ENCODE data around the gene KLRK1.

The KLRK1 gene

GRCh38 chr12:10363658-10363913 lies 26.3 kb downstream of the KLRK1 start (continued):
- TF ChIP-seq KLF10 (tag by site-specific recombination; IDR thresholded peaks at IDR 0.05) (0 out of 2 replicates have a peak, but pooled peaks have one; percentile 20), ZNF214 (tag by site-specific recombination; IDR thresholded peaks at IDR 0.05; ENCODE audit: borderline replicate concordance) (no peak), EGR2 (tag by site-specific recombination; IDR thresholded peaks at IDR 0.05; ENCODE audit: low read depth) (peak; percentile 19; the same call in 1 of the 2 replicates), ZNF426 (tag by site-specific recombination; IDR thresholded peaks at IDR 0.05) (no peak), MZF1 (tag by site-specific recombination; IDR thresholded peaks at IDR 0.05; ENCODE audit: borderline replicate concordance) (no peak), ZNF335 (tag by site-specific recombination; conservative IDR thresholded peaks at IDR 0.05) (peak; percentile 22; the same call in 1 of the 2 replicates), ZNF341 (tag by site-specific recombination; IDR thresholded peaks at IDR 0.05; ENCODE audit: low read depth) (no peak), ZNF701 (tag by site-specific recombination; IDR thresholded peaks at IDR 0.05) (no peak), ZNF585B (tag by site-specific recombination; IDR thresholded peaks at IDR 0.05) (no peak), ZNF202 (tag by site-specific recombination; IDR thresholded peaks at IDR 0.05; ENCODE audit: borderline replicate concordance) (no peak), ZBTB21 (tag by site-specific recombination; IDR thresholded peaks at IDR 0.05) (0 out of 2 replicates have a peak, but pooled peaks have one; percentile 30), ZNF747 (tag by site-specific recombination; IDR thresholded peaks at IDR 0.05) (no peak), ZBTB1 (tag by site-specific recombination; IDR thresholded peaks at IDR 0.05) (no peak), ZNF394 (tag by site-specific recombination; IDR thresholded peaks at IDR 0.05; ENCODE audit: borderline replicate concordance) (no peak), ZNF664 (tag by site-specific recombination; IDR thresholded peaks at IDR 0.05) (no peak), ZNF211 (tag by site-specific recombination; IDR thresholded peaks at IDR 0.05; ENCODE audit: low read depth) (no peak), ZNF48 (tag by site-specific recombination; IDR thresholded peaks at IDR 0.05) (no peak), ZSCAN4 (tag by site-specific recombination; IDR thresholded peaks at IDR 0.05) (no peak), HIC1 (tag by site-specific recombination; IDR thresholded peaks at IDR 0.05) (no peak), KLF8 (tag by site-specific recombination; IDR thresholded peaks at IDR 0.05) (no peak), ZNF473 (tag by site-specific recombination; IDR thresholded peaks at IDR 0.05) (no peak), ZNF24 (tag by site-specific recombination; IDR thresholded peaks at IDR 0.05) (no peak), ZNF560 (tag by site-specific recombination; IDR thresholded peaks at IDR 0.05; ENCODE audit: borderline replicate concordance) (no peak), SP2 (tag by site-specific recombination; IDR thresholded peaks at IDR 0.05) (no peak), ZNF544 (tag by site-specific recombination; IDR thresholded peaks at IDR 0.05) (no peak)
- TF ChIP-seq, protein P1, sequence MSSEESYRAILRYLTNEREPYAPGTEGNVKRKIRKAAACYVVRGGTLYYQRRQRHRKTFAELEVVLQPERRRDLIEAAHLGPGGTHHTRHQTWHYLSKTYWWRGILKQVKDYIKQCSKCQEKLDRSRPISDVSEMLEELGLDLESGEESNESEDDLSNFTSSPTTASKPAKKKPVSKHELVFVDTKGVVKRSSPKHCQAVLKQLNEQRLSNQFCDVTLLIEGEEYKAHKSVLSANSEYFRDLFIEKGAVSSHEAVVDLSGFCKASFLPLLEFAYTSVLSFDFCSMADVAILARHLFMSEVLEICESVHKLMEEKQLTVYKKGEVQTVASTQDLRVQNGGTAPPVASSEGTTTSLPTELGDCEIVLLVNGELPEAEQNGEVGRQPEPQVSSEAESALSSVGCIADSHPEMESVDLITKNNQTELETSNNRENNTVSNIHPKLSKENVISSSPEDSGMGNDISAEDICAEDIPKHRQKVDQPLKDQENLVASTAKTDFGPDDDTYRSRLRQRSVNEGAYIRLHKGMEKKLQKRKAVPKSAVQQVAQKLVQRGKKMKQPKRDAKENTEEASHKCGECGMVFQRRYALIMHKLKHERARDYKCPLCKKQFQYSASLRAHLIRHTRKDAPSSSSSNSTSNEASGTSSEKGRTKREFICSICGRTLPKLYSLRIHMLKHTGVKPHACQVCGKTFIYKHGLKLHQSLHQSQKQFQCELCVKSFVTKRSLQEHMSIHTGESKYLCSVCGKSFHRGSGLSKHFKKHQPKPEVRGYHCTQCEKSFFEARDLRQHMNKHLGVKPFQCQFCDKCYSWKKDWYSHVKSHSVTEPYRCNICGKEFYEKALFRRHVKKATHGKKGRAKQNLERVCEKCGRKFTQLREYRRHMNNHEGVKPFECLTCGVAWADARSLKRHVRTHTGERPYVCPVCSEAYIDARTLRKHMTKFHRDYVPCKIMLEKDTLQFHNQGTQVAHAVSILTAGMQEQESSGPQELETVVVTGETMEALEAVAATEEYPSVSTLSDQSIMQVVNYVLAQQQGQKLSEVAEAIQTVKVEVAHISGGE (tag by site-specific recombination; conservative IDR thresholded peaks at IDR 0.05; ENCODE audit: low read depth), result peak; percentile 64; the same call in 1 of the 2 replicates
- TF ChIP-seq, protein P2, sequence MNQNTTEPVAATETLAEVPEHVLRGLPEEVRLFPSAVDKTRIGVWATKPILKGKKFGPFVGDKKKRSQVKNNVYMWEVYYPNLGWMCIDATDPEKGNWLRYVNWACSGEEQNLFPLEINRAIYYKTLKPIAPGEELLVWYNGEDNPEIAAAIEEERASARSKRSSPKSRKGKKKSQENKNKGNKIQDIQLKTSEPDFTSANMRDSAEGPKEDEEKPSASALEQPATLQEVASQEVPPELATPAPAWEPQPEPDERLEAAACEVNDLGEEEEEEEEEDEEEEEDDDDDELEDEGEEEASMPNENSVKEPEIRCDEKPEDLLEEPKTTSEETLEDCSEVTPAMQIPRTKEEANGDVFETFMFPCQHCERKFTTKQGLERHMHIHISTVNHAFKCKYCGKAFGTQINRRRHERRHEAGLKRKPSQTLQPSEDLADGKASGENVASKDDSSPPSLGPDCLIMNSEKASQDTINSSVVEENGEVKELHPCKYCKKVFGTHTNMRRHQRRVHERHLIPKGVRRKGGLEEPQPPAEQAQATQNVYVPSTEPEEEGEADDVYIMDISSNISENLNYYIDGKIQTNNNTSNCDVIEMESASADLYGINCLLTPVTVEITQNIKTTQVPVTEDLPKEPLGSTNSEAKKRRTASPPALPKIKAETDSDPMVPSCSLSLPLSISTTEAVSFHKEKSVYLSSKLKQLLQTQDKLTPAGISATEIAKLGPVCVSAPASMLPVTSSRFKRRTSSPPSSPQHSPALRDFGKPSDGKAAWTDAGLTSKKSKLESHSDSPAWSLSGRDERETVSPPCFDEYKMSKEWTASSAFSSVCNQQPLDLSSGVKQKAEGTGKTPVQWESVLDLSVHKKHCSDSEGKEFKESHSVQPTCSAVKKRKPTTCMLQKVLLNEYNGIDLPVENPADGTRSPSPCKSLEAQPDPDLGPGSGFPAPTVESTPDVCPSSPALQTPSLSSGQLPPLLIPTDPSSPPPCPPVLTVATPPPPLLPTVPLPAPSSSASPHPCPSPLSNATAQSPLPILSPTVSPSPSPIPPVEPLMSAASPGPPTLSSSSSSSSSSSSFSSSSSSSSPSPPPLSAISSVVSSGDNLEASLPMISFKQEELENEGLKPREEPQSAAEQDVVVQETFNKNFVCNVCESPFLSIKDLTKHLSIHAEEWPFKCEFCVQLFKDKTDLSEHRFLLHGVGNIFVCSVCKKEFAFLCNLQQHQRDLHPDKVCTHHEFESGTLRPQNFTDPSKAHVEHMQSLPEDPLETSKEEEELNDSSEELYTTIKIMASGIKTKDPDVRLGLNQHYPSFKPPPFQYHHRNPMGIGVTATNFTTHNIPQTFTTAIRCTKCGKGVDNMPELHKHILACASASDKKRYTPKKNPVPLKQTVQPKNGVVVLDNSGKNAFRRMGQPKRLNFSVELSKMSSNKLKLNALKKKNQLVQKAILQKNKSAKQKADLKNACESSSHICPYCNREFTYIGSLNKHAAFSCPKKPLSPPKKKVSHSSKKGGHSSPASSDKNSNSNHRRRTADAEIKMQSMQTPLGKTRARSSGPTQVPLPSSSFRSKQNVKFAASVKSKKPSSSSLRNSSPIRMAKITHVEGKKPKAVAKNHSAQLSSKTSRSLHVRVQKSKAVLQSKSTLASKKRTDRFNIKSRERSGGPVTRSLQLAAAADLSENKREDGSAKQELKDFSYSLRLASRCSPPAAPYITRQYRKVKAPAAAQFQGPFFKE (tag by site-specific recombination; IDR thresholded peaks at IDR 0.05; ENCODE audit: borderline replicate concordance), result no peak
- TF ChIP-seq, protein P3, sequence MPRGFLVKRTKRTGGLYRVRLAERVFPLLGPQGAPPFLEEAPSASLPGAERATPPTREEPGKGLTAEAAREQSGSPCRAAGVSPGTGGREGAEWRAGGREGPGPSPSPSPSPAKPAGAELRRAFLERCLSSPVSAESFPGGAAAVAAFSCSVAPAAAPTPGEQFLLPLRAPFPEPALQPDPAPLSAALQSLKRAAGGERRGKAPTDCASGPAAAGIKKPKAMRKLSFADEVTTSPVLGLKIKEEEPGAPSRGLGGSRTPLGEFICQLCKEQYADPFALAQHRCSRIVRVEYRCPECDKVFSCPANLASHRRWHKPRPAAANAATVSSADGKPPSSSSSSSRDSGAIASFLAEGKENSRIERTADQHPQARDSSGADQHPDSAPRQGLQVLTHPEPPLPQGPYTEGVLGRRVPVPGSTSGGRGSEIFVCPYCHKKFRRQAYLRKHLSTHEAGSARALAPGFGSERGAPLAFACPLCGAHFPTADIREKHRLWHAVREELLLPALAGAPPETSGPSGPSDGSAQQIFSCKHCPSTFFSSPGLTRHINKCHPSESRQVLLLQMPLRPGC (tag by site-specific recombination; IDR thresholded peaks at IDR 0.05), result no peak

Data from HEK293 (cell line).